GM12865 (cell line): ENCODE measurements around the gene RPL9.
A peak's percentile ranks its signal among the peaks of the same experiment; 100 is the strongest.
"Not testable (repeated sequence)": the region's sequence is repeated elsewhere in the genome, so short reads cannot be mapped to it uniquely, and the experiment has no call there.

Source experiments
- DNase-seq: peaks from one replicate; pipeline ENCODE4 v3.0.0; 2010; ENCODE audit warnings: low read depth
- H3K4me3 ChIP-seq: 2 replicates; pipeline ENCODE4 v1.5.1; 2011; ENCODE audit warnings: mild to moderate bottlenecking, low read depth, low read length, control low read depth
- CTCF ChIP-seq: IDR thresholded peaks from 2 replicates; pipeline ENCODE4 v1.5.1; 2011; ENCODE audit warnings: low read length, control low read depth, low read depth, inconsistent platforms; ENCODE audit not compliant: insufficient read depth; ENCODE audit errors: missing control alignments

RPL9 gene

GRCh38 chr4:39422247-39422646 lies 36.5 kb downstream of the RPL9 start:
- TF ChIP-seq CTCF = no peak
- no peak for DNase-seq
- H3K4me3 ChIP-seq = no peak overlapping the region

- no peak for TF ChIP-seq CTCF
- DNase-seq = no peak
- H3K4me3 ChIP-seq = no peak overlapping the region
These were observed 42.9 kb downstream of the RPL9 start for GRCh38 chr4:39415678-39416283.

GRCh38 chr4:39411561-39411960 lies 47.2 kb downstream of the RPL9 start:
- not testable (repeated sequence) for H3K4me3 ChIP-seq, DNase-seq

- TF ChIP-seq CTCF = peak; percentile 10
- H3K4me3 ChIP-seq = no peak overlapping the region
- peak; percentile 3 for DNase-seq
These were observed 48.3 kb downstream of the RPL9 start for GRCh38 chr4:39410415-39410814.

GRCh38 chr4:39407584-39407885 lies 51.2 kb downstream of the RPL9 start:
- DNase-seq = no peak
- TF ChIP-seq CTCF = no peak
- H3K4me3 ChIP-seq = no peak overlapping the region

DNA sequence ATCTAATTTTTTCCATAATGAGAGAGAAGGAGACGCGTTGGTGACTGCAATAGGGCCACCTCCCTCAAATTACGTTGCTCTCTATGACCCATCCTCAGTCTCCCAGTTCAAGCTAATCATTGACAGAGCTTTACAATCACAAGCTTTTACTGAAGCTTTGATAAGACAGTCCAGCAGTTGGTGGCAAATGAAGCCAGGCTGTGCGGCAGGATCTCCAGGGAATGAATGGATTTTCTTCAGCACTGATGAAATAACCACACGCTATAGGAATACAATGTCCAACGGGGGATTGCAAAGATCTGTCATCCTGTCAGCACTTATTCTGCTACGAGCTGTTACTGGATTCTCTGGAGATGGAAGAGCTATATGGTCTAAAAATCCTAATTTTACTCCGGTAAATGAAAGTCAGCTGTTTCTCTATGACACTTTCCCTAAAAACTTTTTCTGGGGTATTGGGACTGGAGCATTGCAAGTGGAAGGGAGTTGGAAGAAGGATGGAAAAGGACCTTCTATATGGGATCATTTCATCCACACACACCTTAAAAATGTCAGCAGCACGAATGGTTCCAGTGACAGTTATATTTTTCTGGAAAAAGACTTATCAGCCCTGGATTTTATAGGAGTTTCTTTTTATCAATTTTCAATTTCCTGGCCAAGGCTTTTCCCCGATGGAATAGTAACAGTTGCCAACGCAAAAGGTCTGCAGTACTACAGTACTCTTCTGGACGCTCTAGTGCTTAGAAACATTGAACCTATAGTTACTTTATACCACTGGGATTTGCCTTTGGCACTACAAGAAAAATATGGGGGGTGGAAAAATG lies 51.7 kb downstream of the RPL9 start, which contains the start of gene KLB:
Gene KLB, plus strand, starts transcription at position 168 of the 821 bp plus-strand sequence. Its CDS starts 20 bp downstream, at position 188.
- no peak within 1 kb of the TSS for H3K4me3 ChIP-seq
- no peak for TF ChIP-seq CTCF
- DNase-seq = no peak
